NCI-H446 treated with DMSO at 0.1 percent for 48 hours (cell line): Measurements from ENCODE around the gene TANGO2.

Source experiments
- DNase-seq: peaks from one replicate; lab custom pipeline; 2025; lab: John Stamatoyannopoulos, UW

The TANGO2 gene

DNA sequence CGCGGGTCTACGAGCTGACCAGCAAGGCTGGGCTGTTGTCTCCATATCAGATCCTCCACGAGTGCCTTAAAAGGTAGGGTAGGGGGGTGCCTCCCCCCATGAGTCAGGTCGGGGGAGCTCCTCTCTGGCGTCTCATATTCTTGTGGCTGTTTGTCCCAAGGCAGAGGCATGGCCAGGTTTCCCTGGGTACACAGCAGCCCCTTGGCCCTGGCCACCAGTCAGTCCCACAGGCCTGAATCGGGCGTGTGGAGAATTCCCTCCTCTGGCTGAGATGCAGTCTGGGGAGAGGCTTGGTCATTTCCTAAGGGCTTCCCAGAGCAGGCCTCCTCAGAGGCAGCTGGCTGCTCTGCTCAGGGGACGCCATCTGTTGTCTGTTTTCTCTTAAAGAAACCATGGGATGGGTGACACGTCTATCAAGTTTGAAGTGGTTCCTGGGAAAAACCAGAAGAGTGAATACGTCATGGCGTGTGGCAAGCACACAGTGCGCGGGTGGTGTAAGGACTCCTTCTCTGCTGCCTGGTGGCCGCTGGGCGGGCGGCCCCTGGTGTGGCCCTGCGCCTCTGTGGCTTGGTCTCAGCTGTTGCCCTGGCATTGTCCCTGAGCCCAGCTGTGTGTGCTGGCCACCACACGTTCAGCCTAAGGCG, 85.4 kb downstream of the TANGO2 start:
- no peak for DNase-seq

- no peak for DNase-seq
Measured at GRCh38 chr22:20106849-20107237, 85.9 kb downstream of the TANGO2 start.

GRCh38 chr22:20107471-20107901, 86.6 kb downstream of the TANGO2 start:
- no peak for DNase-seq

GRCh38 chr22:20107951-20108756, 87.2 kb downstream of the TANGO2 start:
- DNase-seq = no peak

- DNase-seq = no peak
Measured at GRCh38 chr22:20108757-20109230, 87.9 kb downstream of the TANGO2 start.

DNA sequence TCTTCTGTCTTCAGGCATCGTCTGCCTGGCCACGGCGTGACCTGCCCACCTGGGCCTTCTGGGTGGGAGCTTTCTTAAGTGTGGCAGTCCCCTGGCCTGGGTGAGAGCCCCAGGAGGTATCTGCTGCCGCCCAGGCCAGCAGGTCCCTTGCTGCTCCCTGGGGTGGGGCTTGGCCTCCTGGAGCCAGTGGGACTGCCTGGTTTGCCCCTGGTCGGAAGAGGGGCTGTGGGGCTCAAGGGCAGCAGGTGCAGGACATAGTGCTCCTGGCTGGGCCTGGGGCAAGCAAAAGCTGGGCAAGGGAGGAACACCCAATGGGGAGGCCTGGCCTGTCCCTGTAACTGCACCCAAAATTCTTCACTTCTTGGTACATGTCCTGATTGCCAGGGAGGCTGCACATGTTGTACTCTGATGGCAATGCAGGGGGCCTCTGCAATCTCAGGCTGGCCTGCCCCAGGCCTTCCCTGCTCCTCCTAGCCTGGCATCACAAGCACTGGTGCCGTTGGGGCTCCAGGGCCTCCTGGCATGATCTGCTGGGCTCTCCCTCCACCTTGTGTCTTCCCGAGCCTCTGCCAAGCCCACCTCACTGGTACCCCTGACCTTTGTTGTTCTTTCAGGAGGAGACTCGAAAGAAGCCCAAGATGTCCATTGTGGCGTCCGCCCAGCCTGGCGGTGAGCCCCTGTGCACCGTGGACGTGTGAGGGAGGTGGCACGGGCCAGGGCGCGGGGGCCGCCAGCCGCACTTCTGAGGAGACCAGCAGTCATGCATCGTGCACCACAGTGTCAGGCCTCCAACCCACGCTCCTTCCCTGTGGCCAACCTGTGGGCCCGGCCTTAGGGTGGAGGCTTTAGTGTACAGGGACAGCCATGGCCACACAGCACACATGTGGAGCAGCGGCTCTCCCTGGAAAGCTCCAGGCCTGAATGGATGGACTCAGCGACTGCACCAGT, 88.8 kb downstream of the TANGO2 start:
- DNase-seq = no peak

DNA sequence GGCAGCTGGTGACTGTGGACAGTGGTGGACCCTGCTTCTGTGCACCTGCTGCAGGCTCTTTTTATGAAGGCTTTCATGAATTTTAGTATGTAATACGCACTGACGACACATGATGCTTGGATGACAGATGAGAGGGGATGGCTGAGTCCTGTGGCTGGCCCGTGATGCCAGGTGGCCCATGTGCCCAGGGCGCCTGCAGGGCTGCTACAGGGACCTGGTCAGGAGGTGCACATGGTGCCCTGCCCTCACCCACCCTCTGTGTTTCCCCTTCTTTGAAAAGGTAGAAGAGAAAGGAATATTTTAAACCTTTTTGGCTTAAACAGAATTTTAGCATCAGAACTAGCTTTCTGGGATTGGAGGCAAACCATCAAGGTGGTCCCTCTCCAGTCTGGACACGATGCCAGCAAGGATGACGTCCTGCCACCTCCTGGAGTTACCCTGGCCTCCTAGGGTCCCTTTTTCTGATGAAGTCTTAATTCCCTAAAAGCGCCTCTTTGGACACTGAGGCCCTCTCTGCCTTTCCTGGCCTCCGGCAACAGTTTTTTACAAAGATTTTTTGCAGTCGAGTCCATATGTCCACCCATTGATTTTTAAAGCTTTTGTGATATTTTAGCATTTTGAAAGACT, 89.6 kb downstream of the TANGO2 start:
- no peak for DNase-seq

GRCh38 chr22:20111045-20111688, 90.3 kb downstream of the TANGO2 start:
- no peak for DNase-seq

DNA sequence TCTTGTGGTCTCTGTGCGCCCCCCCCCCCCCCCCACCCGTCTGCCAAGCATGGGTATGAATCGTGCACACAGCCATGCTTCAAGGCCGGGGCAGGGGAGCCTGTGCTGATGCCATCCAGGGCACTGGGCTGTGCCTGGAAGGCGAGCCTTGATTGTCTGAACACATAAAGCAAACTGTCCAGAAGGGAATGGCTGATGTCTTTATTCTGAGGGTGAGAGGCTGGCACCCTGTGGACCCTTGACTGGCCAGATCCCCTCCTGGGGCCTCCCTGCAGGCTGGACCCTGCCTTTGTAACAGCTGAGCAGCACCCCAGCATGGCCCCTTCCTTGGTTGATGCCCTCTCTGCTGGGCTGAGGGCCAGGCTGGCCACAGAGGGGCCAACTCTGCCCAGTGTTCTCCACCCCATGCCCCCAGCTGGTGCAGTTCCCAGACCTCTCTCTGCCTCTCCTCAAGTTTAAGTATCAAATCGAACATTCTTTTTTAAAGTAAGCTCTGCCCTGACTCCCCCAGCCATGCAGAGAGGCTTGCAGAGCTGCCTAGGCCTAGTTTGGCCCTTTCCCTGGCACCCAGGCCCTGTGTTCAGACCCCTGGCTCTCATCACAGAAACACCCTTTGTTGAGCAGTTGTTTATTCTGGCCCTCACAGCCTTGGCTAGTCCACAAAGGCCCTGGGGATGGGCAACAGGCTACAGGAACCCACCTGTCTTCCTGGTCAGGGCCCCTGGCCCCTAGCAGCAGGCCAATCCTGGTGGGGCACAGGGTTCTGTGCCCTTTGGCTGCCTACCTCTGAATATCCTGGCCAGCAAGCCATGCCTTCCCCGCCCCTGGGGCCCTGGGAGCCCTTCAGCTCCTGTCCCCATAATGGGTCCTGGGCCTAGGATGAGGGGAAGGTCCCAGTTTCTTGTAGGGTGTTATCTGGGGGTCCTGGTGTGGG, 91.0 kb downstream of the TANGO2 start:
- no peak for DNase-seq

DNA sequence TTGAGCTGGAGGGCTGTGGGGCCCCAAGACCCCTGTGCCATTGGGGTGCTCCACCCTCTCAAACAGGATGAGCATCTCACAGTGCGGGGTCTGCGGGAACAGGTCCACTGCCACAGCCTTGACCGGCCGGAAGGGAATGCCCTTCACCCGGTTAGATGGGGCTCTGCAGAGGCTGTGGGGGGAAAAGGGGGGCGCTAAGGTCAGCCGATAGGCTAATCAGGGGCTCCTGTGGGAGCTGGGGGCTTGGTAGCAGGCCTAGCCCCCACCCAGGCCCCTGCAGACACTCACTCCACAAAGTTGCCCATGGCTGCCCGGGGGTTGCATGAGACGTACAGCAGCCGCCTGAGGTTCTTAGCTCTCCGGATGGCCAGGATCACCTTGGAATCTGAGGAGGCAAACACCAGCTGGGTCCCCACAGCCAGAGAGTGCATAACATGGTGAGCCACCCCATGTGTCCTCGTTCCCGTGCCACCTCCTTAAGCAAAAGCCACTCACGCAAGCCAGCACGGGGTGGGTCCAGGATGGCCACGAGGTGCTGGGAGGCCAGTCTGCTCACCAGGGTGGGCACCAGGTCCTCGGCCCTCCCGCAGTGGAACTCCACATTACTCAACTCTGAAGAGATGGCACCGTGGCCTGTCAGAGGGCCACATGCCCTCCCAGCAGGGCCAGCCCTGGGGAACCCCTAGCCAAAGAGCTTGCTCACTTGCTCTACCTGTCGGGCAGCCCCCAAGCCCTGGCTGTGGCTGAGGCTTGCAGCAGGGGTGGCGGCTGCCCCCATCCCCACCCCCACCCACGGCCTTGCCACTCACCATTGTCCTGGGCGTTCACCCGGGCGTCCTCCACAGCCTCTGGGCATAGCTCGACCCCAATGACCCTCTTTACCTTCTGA, 92.0 kb downstream of the TANGO2 start:
- no peak for DNase-seq

- no peak for DNase-seq
Measured at GRCh38 chr22:20113551-20114310, 92.8 kb downstream of the TANGO2 start.

- no peak for DNase-seq
Measured at GRCh38 chr22:20114506-20115475, 93.9 kb downstream of the TANGO2 start.

GRCh38 chr22:20115691-20116375, 94.9 kb downstream of the TANGO2 start, which contains the start of gene RANBP1:
Gene RANBP1 (plus strand): TSS chr22:20116104. CDS start chr22:20116185, 81 bp downstream.
- no peak for DNase-seq

GRCh38 chr22:20116376-20116950, 95.6 kb downstream of the TANGO2 start:
- no peak for DNase-seq
